WTC11 (cell line): ENCODE data around the gene IRAK1. TPM values are rescaled to one million over a fixed set of nuclear protein-coding genes. Genes with fewer than 3 reads are reported as not detected.
A peak's percentile ranks its signal among the peaks of the same experiment; 100 is the strongest.

ENCODE experiments used
- ATAC-seq: fragments of 200-7000 bp; cut with Tn5 transposase; 2 replicates; pipeline ENCODE4 v1.10.0; 2021; ENCODE audit warnings: mild to moderate bottlenecking, moderate library complexity
- CTCF ChIA-PET: fragments of 300-600 bp; sonication (Branson Sonifier 250); formaldehyde crosslinking; loops from one replicate; lab custom pipeline; 2021; ENCODE audit warnings: antibody characterized with exemption; lab: Charles Lee
- POLR2A ChIA-PET: fragments of 350-600 bp; sonication (Branson Sonifier 250); formaldehyde crosslinking; loops from one replicate; lab custom pipeline; 2021; ENCODE audit warnings: antibody characterized with exemption; lab: Charles Lee
- DNase-seq: peaks from one replicate; pipeline ENCODE4 v3.0.0; 2021; ENCODE audit warnings: low spot score
- H3K27ac Mint-ChIP-seq: 2 replicates; pipeline ENCODE4 v1.8.0; 2021; ENCODE audit warnings: mixed read lengths
- H3K27me3 Mint-ChIP-seq: 2 replicates; pipeline ENCODE4 v1.8.0; 2021; ENCODE audit warnings: low read depth, mild to moderate bottlenecking, moderate library complexity, mixed read lengths
- H3K36me3 Mint-ChIP-seq: 2 replicates; pipeline ENCODE4 v1.8.0; 2021; ENCODE audit warnings: mixed read lengths
- H3K4me1 Mint-ChIP-seq: 2 replicates; pipeline ENCODE4 v1.8.0; 2022; ENCODE audit warnings: mixed read lengths
- H3K4me3 Mint-ChIP-seq: 2 replicates; pipeline ENCODE4 v1.8.0; 2021; ENCODE audit warnings: mild to moderate bottlenecking, moderate library complexity, mixed read lengths
- H3K9me3 Mint-ChIP-seq: 2 replicates; pipeline ENCODE4 v1.8.0; 2021; ENCODE audit warnings: mixed read lengths
- ATF3 ChIP-seq: sonication (generic); formaldehyde crosslinking; conservative IDR thresholded peaks from 2 replicates; pipeline ENCODE4 v1.8.1; 2022; ENCODE audit warnings: mild to moderate bottlenecking, missing genetic modification reagents
- ATF6 ChIP-seq: sonication (generic); formaldehyde crosslinking; IDR thresholded peaks from 2 replicates; pipeline ENCODE4 v1.8.1; 2023; ENCODE audit warnings: mild to moderate bottlenecking, missing genetic modification reagents
- ELF4 ChIP-seq: sonication (generic); formaldehyde crosslinking; IDR thresholded peaks from 2 replicates; pipeline ENCODE4 v1.8.1; 2022; ENCODE audit warnings: low read depth, mild to moderate bottlenecking, moderate library complexity, missing genetic modification reagents
- EMX1 ChIP-seq: fragments of 250-450 bp; sonication (Bioruptor Pico); IDR thresholded peaks from 2 replicates; pipeline ENCODE4 v1.8.0; 2021; ENCODE audit warnings: mild to moderate bottlenecking
- ESRRA ChIP-seq: sonication (generic); formaldehyde crosslinking; IDR thresholded peaks from 2 replicates; pipeline ENCODE4 v1.8.1; 2022; ENCODE audit warnings: mild to moderate bottlenecking, missing genetic modification reagents, borderline replicate concordance
- FOXJ3 ChIP-seq: sonication (generic); formaldehyde crosslinking; IDR thresholded peaks from 2 replicates; pipeline ENCODE4 v1.9.0; 2021; ENCODE audit warnings: missing genetic modification reagents, mild to moderate bottlenecking, borderline replicate concordance
- IRF1 ChIP-seq: sonication (generic); formaldehyde crosslinking; IDR thresholded peaks from 2 replicates; pipeline ENCODE4 v1.8.0; 2023; ENCODE audit warnings: missing genetic modification reagents
- KAT7 ChIP-seq: sonication (generic); formaldehyde crosslinking; IDR thresholded peaks from 2 replicates; pipeline ENCODE4 v1.8.1; 2023; ENCODE audit warnings: missing genetic modification reagents, mild to moderate bottlenecking, borderline replicate concordance
- MYBL2 ChIP-seq: sonication (generic); formaldehyde crosslinking; IDR thresholded peaks from 2 replicates; pipeline ENCODE4 v1.8.1; 2023; ENCODE audit warnings: mild to moderate bottlenecking, moderate library complexity, missing genetic modification reagents
- PRRX2 ChIP-seq: fragments of 250-450 bp; sonication (Bioruptor Pico); IDR thresholded peaks from 2 replicates; pipeline ENCODE4 v1.8.0; 2021; ENCODE audit warnings: mild to moderate bottlenecking
- SMAD3 ChIP-seq: sonication (generic); formaldehyde crosslinking; IDR thresholded peaks from 2 replicates; pipeline ENCODE4 v1.8.0; 2022; ENCODE audit warnings: missing genetic modification reagents, mild to moderate bottlenecking, borderline replicate concordance
- SOX15 ChIP-seq: fragments of 250-450 bp; sonication (Bioruptor Pico); IDR thresholded peaks from 2 replicates; pipeline ENCODE4 v1.9.0; 2021; ENCODE audit warnings: mild to moderate bottlenecking
- ZNF121 ChIP-seq: sonication (generic); formaldehyde crosslinking; IDR thresholded peaks from 2 replicates; pipeline ENCODE4 v1.8.0; 2023; ENCODE audit warnings: missing genetic modification reagents
- ZNF138 ChIP-seq: sonication (generic); formaldehyde crosslinking; conservative IDR thresholded peaks from 2 replicates; pipeline ENCODE4 v1.8.1; 2022; ENCODE audit warnings: mild to moderate bottlenecking, moderate library complexity, missing genetic modification reagents
- ZNF219 ChIP-seq: sonication (generic); formaldehyde crosslinking; IDR thresholded peaks from 2 replicates; pipeline ENCODE4 v1.8.0; 2023; ENCODE audit warnings: missing genetic modification reagents, mild to moderate bottlenecking, borderline replicate concordance
- ZNF416 ChIP-seq: fragments of 250-450 bp; sonication (Bioruptor Pico); IDR thresholded peaks from 2 replicates; pipeline ENCODE4 v1.9.0; 2021; ENCODE audit warnings: mild to moderate bottlenecking, inconsistent platforms
- ZNF423 ChIP-seq: fragments of 250-450 bp; sonication (Bioruptor Pico); IDR thresholded peaks from 2 replicates; pipeline ENCODE4 v2.1.2; 2022; ENCODE audit warnings: mild to moderate bottlenecking, moderate library complexity
- total RNA-seq: library from RNA; stranded (reverse); gene quantifications from 3 replicates; pipeline ENCODE4 v1.2.3, GENCODE V29; 2021
- TF ChIP-seq, protein P1 (sequence below): sonication (generic); formaldehyde crosslinking; IDR thresholded peaks from 2 replicates; pipeline ENCODE4 v1.8.1; 2022; ENCODE audit warnings: low read depth, mild to moderate bottlenecking, moderate library complexity, missing genetic modification reagents, borderline replicate concordance
- TF ChIP-seq, protein P2 (sequence below): fragments of 200-600 bp; IDR thresholded peaks from 2 replicates; pipeline ENCODE4 v1.8.0; 2022; ENCODE audit warnings: antibody characterized with exemption

Gene IRAK1
- total RNA-seq, 1 experiment from 2014 or later, result 32.1 TPM

DNA sequence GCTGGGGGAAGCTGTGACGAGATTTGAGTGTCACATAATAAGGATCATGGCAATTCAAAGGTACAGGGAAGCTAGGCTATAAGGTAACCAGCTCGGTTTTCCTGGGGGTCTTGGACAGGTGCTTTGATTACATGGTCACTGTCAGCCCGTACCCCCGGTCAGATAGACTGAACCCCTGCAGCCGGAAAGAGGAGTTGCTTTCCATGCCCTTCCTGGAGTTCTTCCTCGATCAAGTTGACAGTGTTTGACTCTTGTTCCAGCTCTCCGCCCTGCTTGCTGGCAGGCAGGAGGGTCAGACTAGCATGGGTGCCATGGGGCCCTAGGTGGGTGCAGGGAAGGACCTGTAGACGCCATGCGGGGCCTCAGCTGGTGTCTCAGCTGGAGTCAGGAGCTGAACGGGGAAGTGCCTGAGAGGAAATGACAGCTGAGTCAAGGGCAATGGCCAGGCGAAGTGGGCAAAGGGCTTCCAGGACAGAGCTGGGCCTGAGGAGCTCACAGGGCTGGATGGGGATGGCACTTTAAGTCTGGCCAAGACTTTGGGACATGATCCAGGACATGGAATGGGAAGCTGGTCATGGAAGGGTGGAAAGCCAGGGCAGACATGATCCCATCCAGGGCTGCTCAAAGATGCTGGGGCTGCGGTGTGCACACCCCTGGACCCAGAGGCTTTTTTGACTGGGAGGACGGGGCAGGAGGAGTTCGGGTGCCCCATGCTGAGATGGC, 45.5 kb downstream of the IRAK1 start:
- no peak for TF ChIP-seq KAT7
- TF ChIP-seq SMAD3, result no peak
- no peak for TF ChIP-seq ZNF121 (CRISPR knock-in tag)
- TF ChIP-seq ZNF416 (CRISPR knock-in tag), result no peak
- TF ChIP-seq IRF1 (CRISPR knock-in tag), result no peak
- no peak for TF ChIP-seq ESRRA (CRISPR knock-in tag)
- TF ChIP-seq, protein P1, sequence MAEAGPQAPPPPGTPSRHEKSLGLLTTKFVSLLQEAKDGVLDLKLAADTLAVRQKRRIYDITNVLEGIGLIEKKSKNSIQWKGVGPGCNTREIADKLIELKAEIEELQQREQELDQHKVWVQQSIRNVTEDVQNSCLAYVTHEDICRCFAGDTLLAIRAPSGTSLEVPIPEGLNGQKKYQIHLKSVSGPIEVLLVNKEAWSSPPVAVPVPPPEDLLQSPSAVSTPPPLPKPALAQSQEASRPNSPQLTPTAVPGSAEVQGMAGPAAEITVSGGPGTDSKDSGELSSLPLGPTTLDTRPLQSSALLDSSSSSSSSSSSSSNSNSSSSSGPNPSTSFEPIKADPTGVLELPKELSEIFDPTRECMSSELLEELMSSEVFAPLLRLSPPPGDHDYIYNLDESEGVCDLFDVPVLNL (CRISPR knock-in tag), result no peak
- TF ChIP-seq SOX15 (CRISPR knock-in tag), result no peak
- TF ChIP-seq PRRX2 (CRISPR knock-in tag), result no peak
- TF ChIP-seq MYBL2 (CRISPR knock-in tag), result no peak
- TF ChIP-seq ATF6 (CRISPR knock-in tag), result no peak
- TF ChIP-seq ZNF423 (CRISPR knock-in tag), result no peak
- TF ChIP-seq ZNF138 (CRISPR knock-in tag), result no peak
- TF ChIP-seq, protein P2, sequence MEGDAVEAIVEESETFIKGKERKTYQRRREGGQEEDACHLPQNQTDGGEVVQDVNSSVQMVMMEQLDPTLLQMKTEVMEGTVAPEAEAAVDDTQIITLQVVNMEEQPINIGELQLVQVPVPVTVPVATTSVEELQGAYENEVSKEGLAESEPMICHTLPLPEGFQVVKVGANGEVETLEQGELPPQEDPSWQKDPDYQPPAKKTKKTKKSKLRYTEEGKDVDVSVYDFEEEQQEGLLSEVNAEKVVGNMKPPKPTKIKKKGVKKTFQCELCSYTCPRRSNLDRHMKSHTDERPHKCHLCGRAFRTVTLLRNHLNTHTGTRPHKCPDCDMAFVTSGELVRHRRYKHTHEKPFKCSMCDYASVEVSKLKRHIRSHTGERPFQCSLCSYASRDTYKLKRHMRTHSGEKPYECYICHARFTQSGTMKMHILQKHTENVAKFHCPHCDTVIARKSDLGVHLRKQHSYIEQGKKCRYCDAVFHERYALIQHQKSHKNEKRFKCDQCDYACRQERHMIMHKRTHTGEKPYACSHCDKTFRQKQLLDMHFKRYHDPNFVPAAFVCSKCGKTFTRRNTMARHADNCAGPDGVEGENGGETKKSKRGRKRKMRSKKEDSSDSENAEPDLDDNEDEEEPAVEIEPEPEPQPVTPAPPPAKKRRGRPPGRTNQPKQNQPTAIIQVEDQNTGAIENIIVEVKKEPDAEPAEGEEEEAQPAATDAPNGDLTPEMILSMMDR, result no peak
- no peak for TF ChIP-seq ELF4 (CRISPR knock-in tag)
- TF ChIP-seq FOXJ3 (CRISPR knock-in tag), result no peak
- H3K4me3 Mint-ChIP-seq, result no peak overlapping the region; the same call in 1 of the 2 replicates
- no peaks in the 10 kb centered on the region for H3K27me3 Mint-ChIP-seq
- DNase-seq (no peak), ATAC-seq (no peak)
- no peaks in the 10 kb centered on the region for H3K9me3 Mint-ChIP-seq
- peak overlapping the region; percentile 21 for H3K27ac Mint-ChIP-seq
- POLR2A ChIA-PET, result interaction anchor here (0.8 kb wide), 1 partner anchor 28 kb away, joined by 3 read pairs; no protein-coding TSS in a partner anchor
- H3K36me3 Mint-ChIP-seq, result no peaks in the 10 kb centered on the region; the same call in 1 of the 2 replicates
- CTCF ChIA-PET, result interaction anchor here (1.1 kb wide), 2 partner anchors 40 to 334 kb away, joined by 3 to 4 read pairs; no protein-coding TSS in a partner anchor
- H3K4me1 Mint-ChIP-seq, result 0 out of 2 replicates have a peak, but pooled peaks cover 10% of the 10 kb centered on the region

DNA sequence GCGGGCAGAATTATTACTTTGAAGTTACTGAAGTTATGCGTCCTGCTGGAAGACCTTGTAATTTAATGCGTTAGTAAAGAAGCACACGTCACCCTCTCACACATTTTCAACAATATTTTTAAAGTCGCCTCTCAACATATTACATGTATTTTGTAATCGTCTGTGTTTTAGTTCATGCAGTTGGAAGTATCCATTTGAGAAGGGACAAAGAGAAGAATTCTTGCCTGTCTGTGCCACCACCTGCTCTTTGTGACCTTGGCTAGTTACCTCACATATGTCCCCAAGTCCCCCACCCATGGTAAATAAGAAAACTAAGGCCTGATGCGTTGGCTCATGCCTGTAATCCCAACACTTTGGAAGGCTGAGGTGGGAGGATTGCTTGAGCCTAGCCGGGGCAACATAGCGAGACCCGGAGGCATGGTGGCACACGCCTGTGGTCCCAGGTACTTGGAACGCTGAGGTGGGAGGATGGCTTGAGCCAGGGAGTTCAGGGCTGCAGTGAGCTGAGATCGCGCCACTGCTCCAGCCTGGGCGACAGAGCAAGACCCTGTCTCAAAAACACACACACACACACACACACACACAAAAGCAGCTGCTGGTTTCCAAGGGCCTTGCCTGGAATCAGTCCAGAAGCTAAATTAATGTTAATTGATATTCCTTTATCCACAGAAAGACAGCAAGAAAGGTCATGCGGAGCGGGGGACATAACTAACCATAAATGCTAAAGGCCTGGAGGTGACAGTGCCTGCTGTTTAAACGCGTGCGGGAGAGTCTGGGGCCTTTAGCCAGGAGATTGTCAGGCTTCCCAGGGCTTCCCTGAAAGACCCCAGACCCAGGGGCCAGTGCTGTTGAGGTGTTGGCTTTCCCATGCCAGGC, 46.3 kb downstream of the IRAK1 start:
- no peak for DNase-seq
- peak overlapping the region; percentile 85 for H3K4me3 Mint-ChIP-seq
- CTCF ChIA-PET, result interaction anchor here (1.1 kb wide), 2 partner anchors 40 to 335 kb away, joined by 3 to 4 read pairs; no protein-coding TSS in a partner anchor
- H3K27ac Mint-ChIP-seq, result peak overlapping the region; percentile 96
- H3K27me3 Mint-ChIP-seq, result no peaks in the 10 kb centered on the region
- POLR2A ChIA-PET, result interaction anchor here (1.5 kb wide), 1 partner anchor 39 kb away, joined by 4 read pairs; no protein-coding TSS in a partner anchor
- ATAC-seq, result no peak
- no peak for TF ChIP-seq ATF3 (CRISPR knock-in tag)
- no peak for TF ChIP-seq ZNF219 (CRISPR knock-in tag)
- TF ChIP-seq ZNF121 (CRISPR knock-in tag), result peak; percentile 99
- TF ChIP-seq EMX1, result no peak
- TF ChIP-seq, all 79 proteins: peak for 1
- no peaks in the 10 kb centered on the region; the same call in 1 of the 2 replicates for H3K36me3 Mint-ChIP-seq
- H3K4me1 Mint-ChIP-seq, result peaks cover 11% of the 10 kb centered on the region
- H3K9me3 Mint-ChIP-seq, result no peaks in the 10 kb centered on the region
